ENCODE results near the gene RALA.
"Not testable (repeated sequence)": the region's sequence is repeated elsewhere in the genome, so short reads cannot be mapped to it uniquely, and the experiment has no call there.

The RALA gene

DNA sequence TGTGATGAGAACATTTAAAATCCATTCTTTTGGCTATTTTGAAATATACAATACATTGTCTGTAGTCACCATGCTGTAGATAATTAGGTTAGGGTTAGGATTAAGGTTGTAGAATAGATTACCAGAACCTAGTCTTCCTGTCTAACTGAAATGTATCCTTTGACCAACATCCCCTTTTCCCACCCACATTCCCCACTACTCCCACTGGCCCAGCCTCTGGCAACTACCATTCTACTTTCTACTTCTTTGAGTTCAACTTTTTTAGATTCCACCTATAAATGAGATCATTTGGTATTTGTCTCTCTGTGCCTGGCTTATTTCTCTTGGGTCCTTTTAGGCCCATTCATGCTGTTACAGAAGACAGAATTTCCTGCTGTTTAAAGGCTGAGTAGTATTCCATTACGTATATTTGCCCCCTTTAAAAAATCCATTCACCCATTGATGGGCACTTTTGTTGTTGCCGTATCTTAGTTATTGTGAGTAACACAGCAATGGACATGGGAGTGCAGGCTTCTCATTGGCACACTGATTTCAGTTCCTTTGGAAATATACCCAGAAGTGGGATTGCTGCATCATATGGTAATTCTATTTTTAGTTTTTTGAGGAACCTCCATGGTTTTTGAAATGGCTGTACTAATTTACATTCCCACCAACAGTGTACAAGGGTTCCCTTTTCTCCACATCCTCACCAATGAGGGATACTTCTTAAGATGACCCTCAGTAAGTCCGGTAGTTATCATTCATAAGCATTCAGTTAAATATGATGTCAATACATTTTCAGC, 104.0 kb downstream of the RALA start:
- no peak for DNase-seq (ENCODE audit: low read depth in 3 of 3)

DNA sequence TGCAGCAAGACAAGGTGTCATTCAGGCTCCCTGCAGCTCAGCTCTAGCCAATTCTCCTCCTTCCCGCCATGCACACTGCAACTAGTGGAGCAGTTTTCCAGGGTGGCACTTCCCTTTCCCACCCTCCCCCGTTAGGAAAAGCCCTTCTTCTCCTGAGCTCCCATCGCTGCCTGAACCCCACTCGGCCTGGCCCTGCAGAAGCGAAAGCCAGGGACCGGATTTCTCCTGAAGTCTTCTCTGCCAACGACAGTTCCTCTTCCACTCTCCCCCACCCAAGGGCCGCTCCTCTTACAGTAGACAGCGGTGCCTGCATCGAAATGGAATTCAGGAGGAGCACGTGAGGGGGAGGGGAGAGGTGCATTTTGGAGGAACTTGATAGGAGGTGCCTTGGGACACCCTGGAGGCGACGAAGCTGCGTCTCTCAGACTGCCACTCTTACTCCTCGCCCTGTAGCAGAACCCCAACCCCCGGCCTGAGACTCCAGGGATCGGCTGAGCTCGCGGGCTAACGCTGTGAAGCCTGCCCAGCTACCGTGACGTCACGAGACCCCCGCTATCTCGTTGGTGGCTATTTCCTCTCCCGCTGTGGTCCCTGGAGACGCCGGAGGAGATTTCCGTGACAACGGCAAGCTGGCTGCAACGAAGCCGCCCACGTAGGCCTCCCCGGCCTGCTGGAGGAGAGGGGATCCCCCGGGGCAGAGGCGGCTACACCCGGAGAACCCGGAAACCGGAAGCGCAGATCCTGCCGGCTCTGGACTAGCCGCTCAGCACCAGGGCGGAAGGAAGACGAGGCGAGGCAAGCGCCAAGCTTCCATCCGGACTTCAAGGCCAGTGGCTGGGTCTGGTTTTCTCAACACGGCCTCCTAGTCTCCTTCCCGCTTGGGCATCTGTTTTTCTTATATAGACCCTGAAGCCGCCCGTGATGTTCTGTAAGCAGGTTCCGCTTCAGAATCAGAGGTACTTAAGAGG, 109.7 kb downstream of the RALA start:
- peak; percentile 95 to 99 (median 97) for DNase-seq (ENCODE audit: low read depth in 3 of 3)

DNA sequence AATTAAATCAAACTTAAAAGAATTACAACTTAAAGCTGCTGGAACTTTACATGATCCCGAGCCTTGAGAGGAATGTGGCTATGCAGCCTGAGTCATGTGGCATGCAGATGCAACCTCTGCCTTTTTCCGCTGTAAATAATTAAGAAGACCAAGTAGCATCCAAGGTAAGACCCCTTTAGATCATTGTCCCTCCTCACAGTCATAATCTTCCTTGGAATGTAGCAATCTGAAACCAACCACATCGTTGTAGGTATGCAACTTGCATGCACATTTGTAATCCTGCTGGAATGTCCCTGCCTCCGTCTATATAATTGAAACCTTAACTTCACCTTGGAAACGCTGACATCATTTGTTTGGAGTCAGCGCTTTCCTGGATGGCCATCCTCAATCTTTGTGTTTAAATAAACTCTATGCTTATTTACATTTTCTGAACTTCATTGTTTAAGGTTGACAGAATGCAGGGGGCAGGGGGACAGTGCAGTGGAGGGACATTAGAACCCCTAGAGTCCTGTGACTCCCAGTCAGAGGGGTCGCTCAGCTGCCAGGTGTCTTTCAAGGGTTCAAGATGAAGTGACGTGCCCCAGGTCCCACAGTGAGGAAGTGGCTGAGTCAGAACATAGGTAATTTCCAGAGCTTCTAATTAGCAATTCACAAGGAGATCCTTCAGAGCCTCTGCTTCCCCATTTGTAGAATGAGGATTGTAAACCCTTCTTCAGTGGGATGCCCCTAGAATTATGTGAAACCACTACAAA, 110.7 kb downstream of the RALA start:
- no peak for DNase-seq (ENCODE audit: low read depth in 3 of 3)

- no peak for DNase-seq (ENCODE audit: low read depth in 3 of 3)
Measured at GRCh38 chr7:39734633-39735004, 111.2 kb downstream of the RALA start.

GRCh38 chr7:39735903-39736302, 112.5 kb downstream of the RALA start:
- DNase-seq (ENCODE audit: low read depth in 3 of 3): no peak

DNA sequence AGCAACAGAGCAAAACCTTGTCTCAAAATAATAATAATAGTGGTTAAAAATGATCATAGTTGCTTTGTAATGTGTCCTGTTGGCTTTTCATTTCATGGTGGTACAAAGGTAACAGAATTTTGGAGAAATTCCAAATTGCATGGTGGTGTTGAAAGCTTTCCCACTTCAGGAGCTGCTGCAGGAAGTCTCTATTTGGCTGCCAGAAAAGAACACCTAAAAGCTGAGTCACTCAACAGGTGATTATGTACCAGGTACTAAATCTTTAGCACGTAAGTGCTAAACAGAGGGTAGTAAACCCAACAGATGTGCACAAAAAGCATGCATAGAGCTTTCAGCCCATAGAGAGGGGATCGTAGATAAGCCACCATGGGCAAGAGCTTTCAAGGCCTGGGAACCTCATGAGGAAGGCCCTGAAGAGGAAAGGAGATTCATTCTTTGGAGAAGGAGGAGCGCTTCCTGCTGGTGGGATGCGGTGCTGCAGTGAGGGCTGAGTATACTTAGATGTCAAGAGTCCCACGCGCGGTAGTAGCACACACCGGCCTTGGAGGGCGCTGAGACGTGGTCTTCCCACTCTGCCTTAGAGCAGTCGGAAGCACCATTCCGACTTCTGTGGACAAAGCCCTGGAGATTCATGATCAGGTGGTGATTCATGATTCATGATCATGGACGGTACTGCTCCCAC, 118.7 kb downstream of the RALA start:
- peak; percentile 29 to 45 (median 32) for DNase-seq (ENCODE audit: low read depth in 3 of 3)

DNA sequence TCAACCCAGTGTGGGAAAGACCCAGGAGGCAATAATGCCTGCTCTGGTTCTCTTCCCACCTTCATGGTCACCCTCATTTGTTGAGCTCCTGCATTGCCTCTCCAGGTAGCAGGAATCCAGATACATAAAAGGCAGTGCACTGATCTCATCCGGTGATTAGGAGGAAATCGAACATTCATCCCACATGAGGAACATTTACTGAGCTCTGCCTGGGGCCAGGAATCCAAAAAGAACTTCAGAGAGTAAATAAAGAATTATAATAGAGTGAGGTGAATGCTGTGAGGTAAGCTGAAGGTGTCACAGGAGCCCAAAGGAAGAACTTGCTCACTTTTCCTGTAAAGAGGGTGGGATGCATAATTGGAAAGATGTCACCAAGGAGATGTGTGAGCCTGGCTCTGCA, 121.2 kb downstream of the RALA start:
- DNase-seq (ENCODE audit: low read depth in 3 of 3): no peak

- no peak for DNase-seq (ENCODE audit: low read depth in 3 of 3)
Measured at GRCh38 chr7:39745320-39745719, 121.9 kb downstream of the RALA start.

- peak in 2 of 3 donors; percentile 26 to 30 for DNase-seq (ENCODE audit: low read depth in 3 of 3)
Measured at GRCh38 chr7:39746103-39746819, 122.9 kb downstream of the RALA start.

DNA sequence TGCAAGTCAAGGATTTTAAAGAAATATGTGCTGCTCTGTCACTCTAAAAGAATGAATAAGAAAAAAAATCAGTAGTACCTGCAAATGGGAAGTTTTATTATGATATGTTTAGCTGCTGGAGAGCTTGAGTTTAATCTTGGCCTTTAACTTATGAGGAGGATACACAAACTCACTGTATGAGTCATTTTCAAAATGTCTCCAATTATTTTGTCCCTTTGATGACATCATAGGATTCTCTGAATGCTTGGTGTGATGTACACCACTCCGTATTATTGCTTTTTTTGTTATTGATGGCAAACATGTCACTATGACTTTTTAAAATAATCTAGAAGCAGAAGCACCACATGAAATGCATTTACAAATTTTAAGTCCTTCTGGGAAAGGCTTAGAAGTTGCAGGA, 125.8 kb downstream of the RALA start:
- DNase-seq (ENCODE audit: low read depth in 3 of 3): no peak

DNA sequence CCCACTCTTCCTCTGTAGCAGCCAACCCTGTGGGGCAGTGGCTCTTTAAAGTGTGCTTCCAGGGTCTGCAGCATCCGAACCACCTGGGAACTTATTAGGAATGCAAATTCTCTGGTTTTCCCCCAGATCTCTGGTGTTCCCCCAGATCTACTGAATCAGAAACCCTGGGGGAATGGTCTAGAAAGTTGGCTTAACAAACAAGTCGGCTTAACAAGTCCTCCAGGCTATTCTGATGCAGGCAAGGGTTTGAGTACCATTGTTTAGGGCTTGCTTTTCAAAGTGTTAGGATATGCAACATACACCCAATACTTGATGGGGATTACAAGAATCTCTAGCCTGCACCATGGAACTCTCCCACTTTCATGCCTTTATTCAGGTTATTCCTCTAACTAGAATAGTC, 126.3 kb downstream of the RALA start:
- DNase-seq (ENCODE audit: low read depth in 3 of 3): no peak

DNA sequence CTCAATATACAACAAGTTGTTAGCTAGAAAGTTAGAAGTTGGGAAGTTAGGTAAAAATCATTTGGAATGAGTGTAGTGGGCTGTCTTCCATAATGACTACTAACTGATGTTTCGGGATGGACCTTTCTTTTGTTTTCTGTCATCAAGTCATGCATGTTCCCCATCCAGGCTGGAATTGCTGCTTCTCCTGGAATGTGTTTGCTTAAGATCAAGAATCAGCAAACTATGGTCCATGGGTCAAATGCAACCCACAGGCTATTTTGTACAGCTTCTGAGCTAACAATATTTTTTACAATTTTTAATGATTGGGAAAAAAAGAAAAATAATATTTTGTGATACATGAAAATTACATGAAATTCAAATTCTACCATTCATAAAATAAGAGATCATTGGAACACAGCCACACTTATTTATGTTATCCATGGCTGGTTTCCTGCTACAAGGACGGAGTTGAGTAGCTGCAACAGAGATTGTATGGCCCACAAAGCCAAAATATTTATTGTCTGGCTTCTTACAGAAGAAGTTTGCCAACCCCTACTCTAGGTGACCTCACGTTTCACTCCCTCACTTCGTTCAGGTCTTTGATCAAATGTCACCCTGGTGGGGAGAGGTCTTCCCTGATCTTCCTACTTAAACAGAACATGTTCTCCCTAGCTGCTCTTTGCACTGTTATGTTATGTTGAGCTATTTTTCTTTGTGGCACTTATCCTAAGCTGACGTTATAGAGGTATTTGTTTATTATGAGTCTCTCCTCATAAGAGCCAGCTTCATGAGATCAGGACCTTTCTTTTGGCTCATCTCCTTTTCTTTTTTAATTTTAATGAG, 127.1 kb downstream of the RALA start:
- DNase-seq (ENCODE audit: low read depth in 3 of 3): no peak

DNA sequence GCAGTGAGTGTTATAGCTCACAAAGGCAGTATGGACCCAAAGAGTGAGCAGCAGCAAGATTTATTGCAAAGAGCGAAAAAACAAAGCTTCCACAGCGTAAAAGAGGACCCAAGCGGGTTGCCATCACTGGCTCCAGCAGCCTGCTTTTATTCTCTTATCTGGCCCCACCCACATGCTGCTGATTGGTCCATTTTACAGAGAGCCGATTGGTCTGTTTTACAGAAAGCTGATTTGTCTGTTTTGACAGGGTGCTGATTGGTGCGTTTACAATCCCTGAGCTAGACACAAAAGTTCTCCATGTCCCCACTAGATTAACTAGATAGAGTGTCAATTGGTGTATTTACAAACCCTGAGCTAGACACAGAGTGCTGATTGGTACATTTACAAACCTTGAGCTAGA, 129.9 kb downstream of the RALA start:
- not testable (repeated sequence) for DNase-seq (ENCODE audit: low read depth in 3 of 3)

DNA sequence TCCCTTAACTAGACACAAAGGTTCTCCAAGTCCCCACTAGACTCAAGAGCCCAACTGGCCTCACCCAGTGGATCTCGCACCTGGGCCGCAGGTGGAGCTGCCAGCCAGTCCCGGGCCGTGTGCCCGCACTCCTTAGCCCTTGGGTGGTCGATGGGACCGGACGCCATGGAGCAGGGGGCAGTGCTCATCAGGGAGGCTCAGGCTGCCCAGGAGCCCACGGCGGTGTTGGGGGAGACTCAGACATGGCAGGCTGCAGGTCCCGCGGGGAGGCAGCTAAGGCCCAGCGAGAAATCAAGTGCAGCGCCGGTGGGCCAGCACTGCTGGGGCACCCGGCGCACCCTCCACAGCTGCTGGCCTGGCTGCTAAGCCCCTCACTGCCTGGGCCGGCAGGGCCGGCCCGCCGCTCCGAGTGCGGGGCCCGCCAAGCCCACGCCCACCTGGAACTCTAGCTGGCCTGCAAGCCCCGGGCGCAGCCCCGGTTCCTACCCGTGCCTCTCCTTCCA, 130.5 kb downstream of the RALA start:
- no peak for DNase-seq (ENCODE audit: low read depth in 3 of 3)

GRCh38 chr7:39754326-39755120, 131.2 kb downstream of the RALA start:
- no peak for DNase-seq (ENCODE audit: low read depth in 3 of 3)

GRCh38 chr7:39757604-39758003, 134.2 kb downstream of the RALA start:
- no peak for DNase-seq (ENCODE audit: low read depth in 3 of 3)

Measured in stimulated activated CD4-positive, alpha-beta T cell treated with anti-CD3 and anti-CD28 coated beads, TNF-alpha, amount 100 ng/mL, for 48 hours (primary cell).